NCI-H748 (cell line): ENCODE results near the gene MROH9.
"Not testable (repeated sequence)": the region's sequence is repeated elsewhere in the genome, so short reads cannot be mapped to it uniquely, and the experiment has no call there.

Source experiments
- DNase-seq: peaks from one replicate; lab custom pipeline; 2025; ENCODE audit not compliant: unreplicated experiment; lab: John Stamatoyannopoulos, UW

The MROH9 gene, protein sequence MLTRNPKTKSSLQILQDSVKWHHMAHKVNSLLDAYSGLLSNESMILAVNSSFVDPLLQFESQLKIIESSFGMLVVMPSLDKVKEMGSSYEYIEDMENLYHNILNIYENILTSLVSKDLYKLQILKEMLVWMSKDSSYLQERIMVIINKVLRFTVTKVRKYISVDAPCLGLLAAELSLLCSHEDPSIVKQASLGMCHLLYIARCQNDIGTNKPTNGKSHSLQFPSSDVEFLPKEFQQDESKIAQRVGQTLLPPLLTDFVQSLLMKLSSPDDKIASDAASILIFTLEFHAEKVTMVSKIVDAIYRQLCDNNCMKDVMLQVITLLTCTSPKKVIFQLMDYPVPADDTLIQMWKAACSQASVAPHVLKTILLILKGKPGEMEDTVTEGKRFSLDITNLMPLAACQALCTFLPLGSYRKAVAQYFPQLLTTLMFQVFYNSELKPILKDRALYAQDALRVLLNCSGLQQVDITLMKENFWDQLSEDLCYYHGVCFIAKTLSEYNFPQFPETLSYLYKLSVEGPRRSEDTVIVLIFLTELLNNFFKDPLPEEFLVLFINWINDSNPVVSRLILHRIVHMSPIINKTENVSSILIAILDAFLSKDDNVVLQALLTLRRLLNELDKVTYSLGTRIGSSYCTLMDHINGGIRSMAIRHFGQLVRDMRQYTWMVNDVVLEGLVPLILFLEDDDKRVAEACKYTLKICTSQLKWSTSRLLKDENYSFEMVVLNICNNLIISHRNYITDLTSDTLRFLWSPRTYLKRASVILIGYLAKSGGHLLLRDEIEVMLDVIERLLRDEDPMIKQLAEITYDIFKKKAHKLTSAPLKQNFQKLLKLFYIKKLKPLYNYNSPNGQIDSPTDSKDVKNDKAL

DNA sequence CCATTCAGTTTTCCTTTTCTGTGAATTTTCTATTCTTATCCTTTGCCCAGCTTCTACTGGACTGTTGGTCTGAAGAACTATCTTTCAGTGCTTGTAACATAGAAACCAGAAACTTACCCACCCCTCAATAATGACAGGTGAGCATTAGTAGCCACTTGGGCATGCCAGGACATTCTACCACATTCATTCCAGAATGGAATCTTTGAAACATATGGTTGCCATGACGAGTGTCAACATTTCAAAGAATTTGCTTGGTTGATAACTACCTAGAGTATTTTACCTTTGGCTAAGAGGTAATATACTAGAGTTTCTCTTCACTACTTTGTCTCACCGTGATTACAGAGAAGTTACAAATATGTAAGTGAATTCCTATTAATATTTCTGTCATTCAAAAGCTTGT is at the start of gene MROH9:
Gene MROH9 (plus strand): TSS at position 304 of the 400 bp plus-strand sequence. CDS start 10,023 bp downstream, outside the sequence.
- no peak for DNase-seq

GRCh38 chr1:170885551-170885950 is 49.8 kb upstream of the MROH9 start:
- DNase-seq, result no peak

- no peak for DNase-seq
Measured at GRCh38 chr1:170886460-170886859, 48.9 kb upstream of the MROH9 start.

DNA sequence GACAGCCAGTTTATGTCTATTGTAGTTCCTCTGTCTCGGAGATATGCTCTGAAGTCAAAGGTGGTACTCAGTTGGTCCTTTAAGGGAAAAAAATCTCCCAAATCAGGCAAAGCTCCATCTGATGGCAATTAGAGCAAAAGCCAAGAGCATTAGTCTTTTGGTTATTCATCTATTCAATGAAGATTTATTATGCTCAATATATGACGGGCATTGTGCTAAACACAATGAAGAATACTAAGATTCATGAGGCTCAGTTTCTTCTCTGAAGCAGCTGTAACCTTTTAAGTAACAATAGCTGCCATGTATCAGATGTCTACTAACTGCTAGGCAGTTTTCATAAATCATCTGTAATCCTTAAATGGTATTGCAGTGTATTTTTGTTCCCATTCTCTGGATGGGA is 47.6 kb upstream of the MROH9 start:
- DNase-seq, result no peak

GRCh38 chr1:170891872-170892271 is 43.5 kb upstream of the MROH9 start:
- no peak for DNase-seq

- no peak for DNase-seq
Measured at GRCh38 chr1:170893655-170894297, 41.6 kb upstream of the MROH9 start.

GRCh38 chr1:170903961-170904360 is 31.4 kb upstream of the MROH9 start:
- no peak for DNase-seq

- no peak for DNase-seq
Measured at GRCh38 chr1:170908942-170909341, 26.4 kb upstream of the MROH9 start.

- DNase-seq, result no peak
Measured at GRCh38 chr1:170910273-170910672, 25.1 kb upstream of the MROH9 start.

GRCh38 chr1:170917373-170917772 is 18.0 kb upstream of the MROH9 start:
- no peak for DNase-seq

- not testable (repeated sequence) for DNase-seq
Measured at GRCh38 chr1:170924656-170925055, 10.7 kb upstream of the MROH9 start.

DNA sequence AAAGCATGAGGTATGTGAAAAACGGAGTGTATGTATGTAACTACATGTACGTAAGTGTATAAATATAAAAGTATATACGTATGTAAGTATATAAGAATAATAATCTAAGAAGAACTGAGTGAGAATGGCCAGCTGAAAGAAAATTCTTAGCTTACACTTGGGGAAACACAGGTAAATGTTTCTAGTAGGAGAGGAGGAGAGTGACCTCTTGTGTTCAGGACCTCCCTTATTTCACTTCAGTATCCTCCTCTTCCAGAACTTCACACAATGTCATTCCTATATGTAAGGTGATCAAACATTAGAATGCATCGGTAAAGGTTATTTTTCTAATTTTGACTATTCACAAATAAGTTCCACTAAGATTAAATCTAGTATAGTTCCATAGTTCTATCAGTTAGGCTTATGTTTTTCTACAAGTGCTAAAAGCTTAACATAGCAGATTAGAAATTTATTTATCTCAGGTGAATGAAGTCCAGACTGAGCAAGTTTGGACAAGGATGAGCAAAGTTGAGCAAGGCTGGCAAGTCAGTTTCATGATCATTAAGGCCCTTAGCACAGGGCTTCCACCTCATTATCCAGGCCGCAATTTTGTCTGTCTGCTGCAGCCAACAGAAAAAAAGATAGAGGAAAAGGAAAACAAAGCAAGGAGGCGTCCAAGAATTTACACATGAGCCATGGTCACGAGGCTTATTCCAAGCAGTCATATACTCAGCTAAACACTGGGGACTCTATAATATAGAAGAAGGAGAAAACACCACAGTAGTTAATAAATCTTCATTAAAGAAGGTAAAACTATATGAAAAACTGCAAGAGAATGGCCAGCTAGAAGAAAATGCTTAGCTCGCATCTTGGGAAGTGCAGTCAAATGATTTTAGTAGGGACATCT is 7.1 kb upstream of the MROH9 start:
- DNase-seq, result no peak

DNA sequence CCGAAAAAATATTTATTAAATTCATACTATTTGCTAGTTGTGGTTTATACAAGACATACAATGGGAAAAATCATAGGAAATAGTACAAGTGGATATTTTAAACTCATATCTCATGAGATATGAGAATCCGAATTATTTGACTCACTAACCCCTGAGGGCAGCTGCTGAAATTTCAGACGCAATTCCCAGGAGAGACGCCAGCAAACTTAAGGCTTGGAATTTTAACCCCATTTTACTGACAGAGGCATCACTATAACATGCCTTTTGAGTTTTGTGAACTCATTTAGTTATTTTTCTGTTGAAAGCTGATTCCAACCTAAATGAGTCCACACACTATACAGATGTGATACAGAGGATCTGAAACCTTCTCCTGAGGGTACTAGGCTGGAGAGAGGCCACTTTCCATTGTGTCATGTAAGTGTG is 5.9 kb upstream of the MROH9 start:
- no peak for DNase-seq

- DNase-seq, result peak; percentile 32
Measured at GRCh38 chr1:170929835-170930554, 5.3 kb upstream of the MROH9 start.

GRCh38 chr1:170931650-170932049 is 3.7 kb upstream of the MROH9 start:
- no peak for DNase-seq

DNA sequence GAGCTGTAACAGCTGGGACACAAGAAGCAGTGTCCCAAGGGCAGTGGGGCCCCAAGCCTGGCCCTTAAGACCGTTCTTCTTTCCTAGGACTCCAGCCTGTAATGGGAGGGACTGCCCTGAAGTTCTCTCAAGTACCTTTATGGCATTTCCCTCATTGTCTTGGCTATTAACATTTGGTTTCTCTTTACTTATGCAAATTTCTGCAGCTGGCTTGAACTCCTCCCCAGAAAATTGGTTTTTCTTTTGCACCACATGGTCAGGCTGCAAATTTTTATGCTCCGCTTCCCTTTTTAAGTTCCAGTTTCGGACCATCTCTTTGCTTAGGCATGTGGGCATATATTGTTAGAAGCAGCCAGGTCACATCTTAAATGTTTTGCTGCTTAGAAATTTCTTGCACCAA is 3.1 kb upstream of the MROH9 start:
- DNase-seq, result no peak

DNA sequence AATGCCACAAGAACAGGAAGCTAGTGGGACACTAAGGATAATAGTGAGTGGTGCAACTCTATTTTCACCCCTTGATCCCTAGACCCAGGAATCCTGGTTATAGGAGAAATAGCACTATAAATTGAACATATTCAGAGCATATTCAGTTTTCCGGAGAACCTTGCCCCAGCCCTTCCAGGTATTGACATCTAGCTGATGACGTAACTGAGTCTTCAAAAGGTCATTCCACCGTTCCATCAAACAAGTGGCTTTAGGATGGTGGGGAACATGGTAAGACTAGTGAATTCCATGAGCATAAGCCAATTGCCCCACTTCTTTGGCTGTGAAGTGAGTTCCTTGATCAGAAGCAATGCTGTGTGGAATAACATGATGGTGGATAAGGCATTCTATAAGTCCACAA is 2.9 kb downstream of the MROH9 start:
- DNase-seq, result no peak

DNA sequence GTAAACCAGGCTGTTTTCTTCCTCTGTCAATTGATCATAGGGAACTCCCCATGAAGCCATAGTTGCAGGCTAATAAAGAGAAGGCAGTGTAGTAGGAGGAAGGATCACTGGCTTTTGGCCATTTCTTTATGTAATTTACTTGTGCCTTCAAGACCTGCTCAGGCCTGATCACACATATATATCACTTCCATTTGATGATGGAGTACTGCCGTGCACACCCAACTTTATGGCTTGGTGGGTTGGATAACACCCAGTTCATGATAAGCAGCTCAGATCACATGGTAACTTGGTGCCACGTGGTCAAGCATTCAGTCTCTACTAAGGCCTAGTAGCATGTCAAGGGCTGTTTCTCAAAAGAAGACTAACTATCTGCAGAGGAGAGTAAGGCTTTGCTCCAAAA is 4.1 kb downstream of the MROH9 start:
- DNase-seq, result no peak

GRCh38 chr1:170951744-170952143 is 16.4 kb downstream of the MROH9 start:
- not testable (repeated sequence) for DNase-seq

GRCh38 chr1:170959385-170959784 is 24.1 kb downstream of the MROH9 start:
- no peak for DNase-seq
